ENCODE results near the gene EIF6. TPM values are rescaled to one million over a fixed set of nuclear protein-coding genes. Genes with fewer than 3 reads are reported as not detected.

The EIF6 gene
- total RNA-seq, 2 experiments from 2014 or later = 93.0 to 94.7 TPM

- Mint-ChIP-seq H3K36me3 (ENCODE audit: low read depth) (no peaks in the 10 kb centered on the region), H3K4me3 (no peak overlapping the region), H3K4me1 (ENCODE audit: low read depth) (peaks cover 7% of the 10 kb centered on the region), H3K27me3 (ENCODE audit: low read depth) (no peaks in the 10 kb centered on the region), H3K27ac (no peak overlapping the region), H3K9me3 (no peaks in the 10 kb centered on the region)
- CTCF ChIA-PET = interaction anchor here (1.0 to 1.7 kb wide), 2 partner anchors 12 to 166 kb away, joined by 3 to 5 read pairs; no protein-coding TSS in a partner anchor
- DNase-seq = no peak
- intact Hi-C loops (cut with micrococcal nuclease) = no loop called here
Measured at GRCh38 chr20:35290186-35290886, 5.8 kb upstream of the EIF6 start.

GRCh38 chr20:35288325-35289060, 3.9 kb upstream of the EIF6 start:
- H3K27ac Mint-ChIP-seq = no peak overlapping the region

GRCh38 chr20:35287509-35288324, 3.1 kb upstream of the EIF6 start:
- no peaks in the 10 kb centered on the region for H3K27me3 Mint-ChIP-seq (ENCODE audit: low read depth)
- H3K9me3 Mint-ChIP-seq = no peaks in the 10 kb centered on the region
- H3K27ac Mint-ChIP-seq = no peak overlapping the region
- CTCF ChIA-PET = interaction anchor here (0.5 to 0.8 kb wide), 2 partner anchors 17 to 104 kb away, joined by 4 to 6 read pairs; no protein-coding TSS in a partner anchor
- peaks cover 4% of the 10 kb centered on the region for H3K36me3 Mint-ChIP-seq (ENCODE audit: low read depth)
- intact Hi-C loops (cut with micrococcal nuclease) = no loop called here
- H3K4me1 Mint-ChIP-seq (ENCODE audit: low read depth) = peaks cover 20% of the 10 kb centered on the region
- DNase-seq = no peak
- no peak overlapping the region for H3K4me3 Mint-ChIP-seq

More at GRCh38 chr20:35288325-35289060, 3.9 kb upstream of the EIF6 start:
- no peaks in the 10 kb centered on the region for H3K9me3 Mint-ChIP-seq
- H3K27me3 Mint-ChIP-seq (ENCODE audit: low read depth) = no peaks in the 10 kb centered on the region
- CTCF ChIA-PET = interaction anchor here (0.5 to 1.7 kb wide), 4 partner anchors 14 to 839 kb away, joined by 3 to 6 read pairs (median 4); no protein-coding TSS in a partner anchor
- DNase-seq = no peak
- peaks cover 17% of the 10 kb centered on the region for H3K4me1 Mint-ChIP-seq (ENCODE audit: low read depth)
- intact Hi-C loops (cut with micrococcal nuclease) = no loop called here
- no peak overlapping the region for H3K4me3 Mint-ChIP-seq
- H3K36me3 Mint-ChIP-seq (ENCODE audit: low read depth) = peaks cover under 1% of the 10 kb centered on the region

GRCh38 chr20:35286899-35287508, 2.4 kb upstream of the EIF6 start:
- H3K27me3 Mint-ChIP-seq (ENCODE audit: low read depth) = no peaks in the 10 kb centered on the region
- peaks cover 9% of the 10 kb centered on the region for H3K36me3 Mint-ChIP-seq (ENCODE audit: low read depth)
- no peaks in the 10 kb centered on the region for H3K9me3 Mint-ChIP-seq
- intact Hi-C loops (cut with micrococcal nuclease) = no loop called here
- H3K4me1 Mint-ChIP-seq (ENCODE audit: low read depth) = peaks cover 25% of the 10 kb centered on the region
- H3K4me3 Mint-ChIP-seq = no peak overlapping the region
- H3K27ac Mint-ChIP-seq = no peak overlapping the region
- CTCF ChIA-PET = interaction anchor here (0.6 kb wide), 1 partner anchor 254 kb away, joined by 3 read pairs; no protein-coding TSS in a partner anchor
- DNase-seq = no peak

GRCh38 chr20:35286077-35286898, 1.7 kb upstream of the EIF6 start:
- DNase-seq = no peak
- peak overlapping the region; percentile 84 for H3K4me3 Mint-ChIP-seq
- no peaks in the 10 kb centered on the region for H3K27me3 Mint-ChIP-seq (ENCODE audit: low read depth)
- H3K4me1 Mint-ChIP-seq (ENCODE audit: low read depth) = peaks cover 25% of the 10 kb centered on the region
- peak overlapping the region; percentile 10 for H3K27ac Mint-ChIP-seq
- H3K9me3 Mint-ChIP-seq = no peaks in the 10 kb centered on the region
- peaks cover 10% of the 10 kb centered on the region for H3K36me3 Mint-ChIP-seq (ENCODE audit: low read depth)
- CTCF ChIA-PET = interaction anchor here (0.6 kb wide), 1 partner anchor 255 kb away, joined by 3 read pairs; no protein-coding TSS in a partner anchor
- intact Hi-C loops (cut with micrococcal nuclease) = no loop called here

- H3K4me3 Mint-ChIP-seq = peak overlapping the region; percentile 84
- H3K4me1 Mint-ChIP-seq (ENCODE audit: low read depth) = peaks cover 25% of the 10 kb centered on the region
- H3K9me3 Mint-ChIP-seq = no peaks in the 10 kb centered on the region
- DNase-seq = no peak
- H3K27ac Mint-ChIP-seq = peak overlapping the region; percentile 10
- intact Hi-C loops (cut with micrococcal nuclease) = no loop called here
- CTCF ChIA-PET = no interaction called here
- H3K36me3 Mint-ChIP-seq (ENCODE audit: low read depth) = peaks cover 10% of the 10 kb centered on the region
- no peaks in the 10 kb centered on the region for H3K27me3 Mint-ChIP-seq (ENCODE audit: low read depth)
Measured at GRCh38 chr20:35285806-35286076, 1.2 kb upstream of the EIF6 start.

GRCh38 chr20:35284992-35285805, 627 bp upstream of the EIF6 start:
- CTCF ChIA-PET = interaction anchor here (1.2 kb wide), 1 partner anchor 44 kb away, joined by 3 read pairs; no protein-coding TSS in a partner anchor
- no peaks in the 10 kb centered on the region for H3K9me3 Mint-ChIP-seq
- H3K36me3 Mint-ChIP-seq (ENCODE audit: low read depth) = peaks cover 11% of the 10 kb centered on the region
- H3K4me3 Mint-ChIP-seq = peak overlapping the region; percentile 84
- intact Hi-C loops (cut with micrococcal nuclease) = loop anchor here (1.0 kb wide), 1 partner anchor 18 kb away; no protein-coding TSS in a partner anchor
- H3K27me3 Mint-ChIP-seq (ENCODE audit: low read depth) = no peaks in the 10 kb centered on the region
- no peak for DNase-seq
- H3K4me1 Mint-ChIP-seq (ENCODE audit: low read depth) = peaks cover 25% of the 10 kb centered on the region
- H3K27ac Mint-ChIP-seq = peak overlapping the region; percentile 88

GRCh38 chr20:35283441-35284266, 918 bp downstream of the EIF6 start:
- DNase-seq = peak; percentile 33
- H3K4me1 Mint-ChIP-seq (ENCODE audit: low read depth) = peaks cover 25% of the 10 kb centered on the region
- peaks cover 16% of the 10 kb centered on the region for H3K36me3 Mint-ChIP-seq (ENCODE audit: low read depth)
- no peaks in the 10 kb centered on the region for H3K9me3 Mint-ChIP-seq
- peak overlapping the region; percentile 88 for H3K27ac Mint-ChIP-seq
- no peaks in the 10 kb centered on the region for H3K27me3 Mint-ChIP-seq (ENCODE audit: low read depth)
- intact Hi-C loops (cut with micrococcal nuclease) = loop anchor here (1.0 kb wide), 1 partner anchor 20 kb away; no protein-coding TSS in a partner anchor
- CTCF ChIA-PET = interaction anchor here (0.7 to 2.5 kb wide), 3 partner anchors 23 to 164 kb away, joined by 3 to 7 read pairs (median 4); no protein-coding TSS in a partner anchor
- H3K4me3 Mint-ChIP-seq = peak overlapping the region; percentile 84

GRCh38 chr20:35281506-35282101, 3.0 kb downstream of the EIF6 start:
- Mint-ChIP-seq H3K27me3 (ENCODE audit: low read depth) (no peaks in the 10 kb centered on the region), H3K9me3 (no peaks in the 10 kb centered on the region), H3K4me1 (ENCODE audit: low read depth) (peaks cover 31% of the 10 kb centered on the region), H3K27ac (no peak overlapping the region), H3K36me3 (ENCODE audit: low read depth) (peaks cover 23% of the 10 kb centered on the region), H3K4me3 (no peak overlapping the region)
- CTCF ChIA-PET = interaction anchor here (1.4 to 2.5 kb wide), 2 partner anchors 23 to 25 kb away, joined by 3 to 7 read pairs; no protein-coding TSS in a partner anchor
- DNase-seq = no peak
- intact Hi-C loops (cut with micrococcal nuclease) = no loop called here

- H3K4me1 Mint-ChIP-seq (ENCODE audit: low read depth) = peaks cover 30% of the 10 kb centered on the region
Measured at GRCh38 chr20:35280523-35280922, 4.0 kb downstream of the EIF6 start.

More at GRCh38 chr20:35280523-35280922, 4.0 kb downstream of the EIF6 start:
- Mint-ChIP-seq H3K36me3 (ENCODE audit: low read depth) (peaks cover 23% of the 10 kb centered on the region), H3K9me3 (no peaks in the 10 kb centered on the region), H3K4me3 (no peak overlapping the region), H3K27ac (no peak overlapping the region), H3K27me3 (ENCODE audit: low read depth) (no peaks in the 10 kb centered on the region)
- CTCF ChIA-PET = interaction anchor here (0.6 to 1.5 kb wide), 2 partner anchors 26 to 205 kb away, joined by 3 to 4 read pairs; no protein-coding TSS in a partner anchor
- DNase-seq = no peak
- intact Hi-C loops (cut with micrococcal nuclease) = no loop called here

All from activated naive CD4-positive, alpha-beta T cell treated with anti-CD3 and anti-CD28 coated beads for 36 hours (primary cell).